Upper lobe of left lung (tissue), 4 donors: Measurements from ENCODE around the gene CROCC.

ENCODE experiments used
- POLR2A ChIP-seq, 4 donors: fragments of 450-650 bp; IDR thresholded peaks; one replicate each; pipeline ENCODE4 v1.5.1; 2016 to 2017; ENCODE audit warnings: antibody characterized with exemption in 4 of 4, mild to moderate bottlenecking in 2 of 4
- TF ChIP-seq, protein P1 (sequence below), 6 experiments: fragments of 450-650 bp in 4 of 6; fragments of 200-600 bp in 2 of 6; sonication (generic) in 2 of 6; IDR thresholded peaks; one replicate each; pipeline ENCODE4 v1.5.1; 2016 to 2019; ENCODE audit warnings: antibody characterized with exemption in 6 of 6

DNA sequence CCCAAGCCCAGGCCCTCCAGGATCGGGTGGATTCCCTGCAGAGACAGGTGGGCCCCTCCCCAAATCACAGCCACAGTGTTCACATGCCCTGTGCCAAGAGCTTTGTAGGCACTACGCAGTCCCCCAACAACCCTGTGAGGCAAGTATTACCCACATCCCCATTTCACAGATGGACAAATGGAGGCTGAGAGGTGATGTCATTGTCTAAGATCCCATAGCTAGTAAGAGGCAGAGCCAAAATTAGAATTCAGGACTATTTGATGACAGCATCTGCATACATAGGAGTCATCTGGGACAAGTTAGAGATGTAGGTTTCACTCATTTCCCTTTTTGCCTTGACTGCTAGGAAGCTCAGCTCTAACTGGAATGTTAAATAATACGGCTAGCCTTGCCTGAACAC is 46.6 kb downstream of the CROCC start:
- TF ChIP-seq, protein P1, sequence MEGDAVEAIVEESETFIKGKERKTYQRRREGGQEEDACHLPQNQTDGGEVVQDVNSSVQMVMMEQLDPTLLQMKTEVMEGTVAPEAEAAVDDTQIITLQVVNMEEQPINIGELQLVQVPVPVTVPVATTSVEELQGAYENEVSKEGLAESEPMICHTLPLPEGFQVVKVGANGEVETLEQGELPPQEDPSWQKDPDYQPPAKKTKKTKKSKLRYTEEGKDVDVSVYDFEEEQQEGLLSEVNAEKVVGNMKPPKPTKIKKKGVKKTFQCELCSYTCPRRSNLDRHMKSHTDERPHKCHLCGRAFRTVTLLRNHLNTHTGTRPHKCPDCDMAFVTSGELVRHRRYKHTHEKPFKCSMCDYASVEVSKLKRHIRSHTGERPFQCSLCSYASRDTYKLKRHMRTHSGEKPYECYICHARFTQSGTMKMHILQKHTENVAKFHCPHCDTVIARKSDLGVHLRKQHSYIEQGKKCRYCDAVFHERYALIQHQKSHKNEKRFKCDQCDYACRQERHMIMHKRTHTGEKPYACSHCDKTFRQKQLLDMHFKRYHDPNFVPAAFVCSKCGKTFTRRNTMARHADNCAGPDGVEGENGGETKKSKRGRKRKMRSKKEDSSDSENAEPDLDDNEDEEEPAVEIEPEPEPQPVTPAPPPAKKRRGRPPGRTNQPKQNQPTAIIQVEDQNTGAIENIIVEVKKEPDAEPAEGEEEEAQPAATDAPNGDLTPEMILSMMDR (IDR thresholded peaks at IDR 0.05) = no peak
- no peak for TF ChIP-seq POLR2A (IDR thresholded peaks at IDR 0.05)
